Adipose tissue (tissue), 3 donors: ENCODE measurements around the gene PLPPR2. TPM values are rescaled to one million over a fixed set of nuclear protein-coding genes. Genes with fewer than 3 reads are reported as not detected.

Experiments
- polyA plus RNA-seq, 3 donors: library from polyadenylated mRNA; stranded (reverse); fragments of 200-250 nt; gene quantifications; one replicate each; pipeline ENCODE4 v1.2.3, GENCODE V29; 2013
- donor health status: healthy with polysubstance abuse.
- donor health status: Bipolar disorder and iron deficiency.
- donor health status: healthy.

The PLPPR2 gene
- polyA plus RNA-seq, 3 donors, result 5.9 to 18.3 (median 17.9) TPM

Other genes starting within 250 kb of the PLPPR2 start
- 1 to 10 TPM in 1 of 3 donors, under 1 TPM in 2; 0.17 to 2.4 (median 0.30) TPM for gene SPC24, start 199.7 kb upstream of the PLPPR2 start, polyA plus RNA-seq
- gene KANK2, start 157.9 kb upstream of the PLPPR2 start, polyA plus RNA-seq, result 100 to 1,000 TPM in 2 of 3 donors, 10 to 100 TPM in 1; 34.3 to 583 (median 148) TPM
- gene ANGPTL8, start 115.8 kb upstream of the PLPPR2 start, polyA plus RNA-seq, result 100 to 1,000 TPM in 1 of 3 donors, 10 to 100 TPM in 1, 1 to 10 TPM in 1; 7.4 to 108 (median 16.9) TPM
- 100 to 1,000 TPM in 1 of 3 donors, 10 to 100 TPM in 2; 16.2 to 190 (median 57.8) TPM for gene DOCK6, start 92.9 kb upstream of the PLPPR2 start, polyA plus RNA-seq
- gene TSPAN16, start 59.3 kb upstream of the PLPPR2 start, polyA plus RNA-seq, result not detected
- gene RAB3D, start 15.8 kb upstream of the PLPPR2 start, polyA plus RNA-seq, result 10 to 100 TPM in 2 of 3 donors, 1 to 10 TPM in 1; 4.6 to 29.6 (median 10.3) TPM
- 10 to 100 TPM; 61.4 to 97.8 (median 69.7) TPM for gene TMEM205, start 9.2 kb upstream of the PLPPR2 start, polyA plus RNA-seq
- 10 to 100 TPM; 15.8 to 43.5 (median 20.9) TPM for gene CCDC159, start 8.9 kb upstream of the PLPPR2 start, polyA plus RNA-seq
- gene SWSAP1, start 19.2 kb downstream of the PLPPR2 start, polyA plus RNA-seq, result 1 to 10 TPM; 1.4 to 2.4 (median 2.1) TPM
- 10 to 100 TPM in 1 of 3 donors, 1 to 10 TPM in 2; 8.0 to 10.5 (median 8.7) TPM for gene EPOR, start 28.9 kb downstream of the PLPPR2 start, polyA plus RNA-seq
- gene RGL3, start 63.9 kb downstream of the PLPPR2 start, polyA plus RNA-seq, result 10 to 100 TPM; 12.9 to 30.4 (median 23.6) TPM
- under 1 TPM in 2 of 3 donors, not detected in 1; 0.15 to 0.30 TPM for gene ODAD3, start 79.7 kb downstream of the PLPPR2 start, polyA plus RNA-seq
- gene PRKCSH, start 80.2 kb downstream of the PLPPR2 start, polyA plus RNA-seq, result 100 to 1,000 TPM; 111 to 154 (median 149) TPM
- gene ELAVL3, start 125.6 kb downstream of the PLPPR2 start, polyA plus RNA-seq, result under 1 TPM in 1 of 3 donors, not detected in 2; 0.03 TPM
- 1 to 10 TPM; 5.8 to 8.0 (median 6.5) TPM for gene ZNF653, start 150.4 kb downstream of the PLPPR2 start, polyA plus RNA-seq
- gene ECSIT, start 173.7 kb downstream of the PLPPR2 start, polyA plus RNA-seq, result 10 to 100 TPM; 48.1 to 56.4 (median 50.4) TPM
- gene CNN1, start 183.4 kb downstream of the PLPPR2 start, polyA plus RNA-seq, result 10 to 100 TPM in 2 of 3 donors, 1 to 10 TPM in 1; 4.3 to 39.0 (median 21.4) TPM
- gene ELOF1, start 203.8 kb downstream of the PLPPR2 start, polyA plus RNA-seq, result 10 to 100 TPM; 52.6 to 55.2 (median 55.1) TPM
- 10 to 100 TPM in 1 of 3 donors, 1 to 10 TPM in 2; 9.7 to 19.6 (median 9.9) TPM for gene ACP5, start 222.2 kb downstream of the PLPPR2 start, polyA plus RNA-seq
- 1 to 10 TPM; 1.7 to 5.7 (median 2.4) TPM for gene ZNF627, start 242.1 kb downstream of the PLPPR2 start, polyA plus RNA-seq